RWPE2 (cell line): Measurements from ENCODE around the gene PCAT6.

Experiments
- ATAC-seq: fragments of 200-7000 bp; cut with Tn5 transposase; 3 replicates; pipeline ENCODE4 v1.9.1; 2021; ENCODE audit warnings: low read depth
- DNase-seq: peaks from one replicate; pipeline ENCODE4 v3.0.0-alpha.2; 2020; ENCODE audit warnings: low spot score
- H3K27ac ChIP-seq: fragments of 450-650 bp; 2 replicates; pipeline ENCODE4 v1.5.1; 2017; ENCODE audit warnings: mild to moderate bottlenecking; ENCODE audit not compliant: poor library complexity, severe bottlenecking
- H3K27me3 ChIP-seq: fragments of 250-450 bp; sonication (Bioruptor Pico); 2 replicates; pipeline ENCODE4 v1.5.1; 2021; ENCODE audit warnings: mild to moderate bottlenecking, moderate library complexity; ENCODE audit not compliant: insufficient read depth, poor library complexity, severe bottlenecking
- H3K36me3 ChIP-seq: fragments of 250-450 bp; sonication (Bioruptor Pico); 2 replicates; pipeline ENCODE4 v1.5.1; 2020; ENCODE audit warnings: low read depth, mild to moderate bottlenecking, moderate library complexity
- H3K4me1 ChIP-seq: fragments of 250-450 bp; sonication (Bioruptor Pico); 2 replicates; pipeline ENCODE4 v1.5.1; 2021; ENCODE audit warnings: mild to moderate bottlenecking, moderate library complexity; ENCODE audit not compliant: insufficient read depth, poor library complexity, severe bottlenecking
- H3K4me3 ChIP-seq: fragments of 250-450 bp; sonication (Bioruptor Pico); 2 replicates; pipeline ENCODE4 v1.5.1; 2021; ENCODE audit warnings: mild to moderate bottlenecking, moderate library complexity; ENCODE audit not compliant: severe bottlenecking
- H3K9me3 ChIP-seq: fragments of 250-450 bp; sonication (Bioruptor Pico); 2 replicates; pipeline ENCODE4 v1.5.1; 2021; ENCODE audit warnings: mild to moderate bottlenecking, moderate library complexity; ENCODE audit not compliant: severe bottlenecking
- CTCF ChIP-seq: fragments of 450-650 bp; IDR thresholded peaks from one replicate; pipeline ENCODE4 v1.5.1; 2017; ENCODE audit warnings: mild to moderate bottlenecking, moderate library complexity; ENCODE audit not compliant: poor library complexity, severe bottlenecking

PCAT6 gene

DNA sequence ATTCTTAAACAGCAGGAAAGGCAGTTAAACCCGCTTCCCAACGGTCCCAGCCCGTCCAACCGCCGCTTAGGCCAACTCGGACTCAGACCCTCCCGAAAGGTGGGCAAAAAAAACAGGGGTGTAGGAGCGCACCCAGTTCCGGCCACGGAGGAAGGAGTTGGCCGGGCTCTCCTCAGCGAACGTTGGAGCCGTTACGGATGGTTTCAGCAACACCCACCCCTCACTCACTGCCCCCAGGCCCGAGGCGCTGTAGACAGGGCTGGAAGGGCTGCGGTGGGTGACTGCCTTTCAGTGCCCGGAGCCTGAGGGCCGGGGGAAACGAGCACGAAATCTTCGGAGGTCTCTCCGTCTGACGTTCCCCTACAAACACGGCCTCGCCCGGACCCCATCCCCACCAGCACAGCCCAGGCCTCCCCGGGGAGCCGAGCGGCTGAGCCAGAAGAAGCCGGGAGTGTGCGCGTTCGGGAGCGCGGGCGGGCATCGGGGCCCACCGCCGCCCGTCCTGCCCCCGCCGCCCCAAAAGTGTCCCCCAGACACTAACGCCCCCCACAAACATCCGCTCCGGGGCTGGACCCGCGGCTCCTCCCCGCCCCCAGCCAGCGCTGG lies 3.8 kb upstream of the PCAT6 start:
- H3K27me3 ChIP-seq = no peaks in the 10 kb centered on the region
- no peaks in the 10 kb centered on the region for H3K9me3 ChIP-seq
- ATAC-seq (peak; percentile 15), DNase-seq (no peak)
- peaks cover 36% of the 10 kb centered on the region for H3K4me1 ChIP-seq
- peak overlapping the region; percentile 72 for H3K4me3 ChIP-seq
- TF ChIP-seq CTCF = no peak
- no peaks in the 10 kb centered on the region; the same call in 1 of the 2 replicates for H3K36me3 ChIP-seq
- H3K27ac ChIP-seq = peak overlapping the region; percentile 80

GRCh38 chr1:202807451-202807925 lies 3.3 kb upstream of the PCAT6 start:
- peaks cover 42% of the 10 kb centered on the region for H3K4me1 ChIP-seq
- peak overlapping the region; percentile 80 for H3K27ac ChIP-seq
- ATAC-seq = peak; percentile 3; the same call in 1 of the 3 replicates
- no peaks in the 10 kb centered on the region for H3K9me3 ChIP-seq
- no peak for TF ChIP-seq CTCF
- DNase-seq = no peak
- H3K4me3 ChIP-seq = peak overlapping the region; percentile 72
- H3K36me3 ChIP-seq = no peaks in the 10 kb centered on the region; the same call in 1 of the 2 replicates
- H3K27me3 ChIP-seq = no peaks in the 10 kb centered on the region

- peaks cover 38% of the 10 kb centered on the region for H3K4me1 ChIP-seq
- H3K36me3 ChIP-seq = no peaks in the 10 kb centered on the region; the same call in 1 of the 2 replicates
- ATAC-seq = peak; percentile 41
- DNase-seq = peak; percentile 73
- TF ChIP-seq CTCF = no peak
- H3K9me3 ChIP-seq = no peaks in the 10 kb centered on the region
- H3K27ac ChIP-seq = peak within 1 kb of the TSS; percentile 80
- no peaks in the 10 kb centered on the region for H3K27me3 ChIP-seq
- H3K4me3 ChIP-seq = peak within 1 kb of the TSS; percentile 72
Observed at GRCh38 chr1:202807926-202808757, 2.6 kb upstream of the PCAT6 start, which contains the start of gene KDM5B. Gene KDM5B (minus strand): TSS chr1:202808421. CDS start chr1:202808305, 116 bp downstream.

DNA sequence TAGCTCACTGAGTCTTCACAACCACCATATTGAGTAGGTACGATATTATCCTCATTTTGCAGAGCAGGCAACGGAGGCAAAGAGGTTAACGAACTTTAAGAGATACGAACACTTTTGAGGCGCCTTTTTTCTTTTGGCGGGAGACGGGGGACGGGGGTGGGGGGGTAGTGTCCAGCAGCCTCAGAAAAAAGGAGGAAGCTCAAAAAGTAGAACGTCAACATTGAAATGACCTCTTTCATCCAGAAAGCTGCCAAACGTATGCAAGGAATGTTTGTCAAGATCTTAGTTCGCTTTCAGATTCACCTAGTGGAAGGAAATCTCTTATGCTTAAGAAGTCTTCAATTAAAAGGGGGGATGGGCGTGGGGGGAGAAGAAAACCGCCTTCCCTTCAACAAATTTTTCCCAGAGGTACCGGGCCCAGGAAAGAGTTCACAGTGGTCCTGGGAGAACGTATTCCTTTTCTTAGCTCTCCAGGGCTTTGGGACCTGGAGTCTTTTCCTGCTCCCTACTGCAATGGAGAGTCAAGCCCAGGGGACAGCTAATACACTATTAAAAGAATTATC lies 1.1 kb upstream of the PCAT6 start:
- peaks cover 23% of the 10 kb centered on the region for H3K4me1 ChIP-seq
- H3K4me3 ChIP-seq = no peak overlapping the region
- no peak for TF ChIP-seq CTCF
- H3K27ac ChIP-seq = peak overlapping the region; percentile 35
- no peaks in the 10 kb centered on the region; the same call in 1 of the 2 replicates for H3K36me3 ChIP-seq
- ATAC-seq = no peak
- H3K27me3 ChIP-seq = no peaks in the 10 kb centered on the region
- no peak for DNase-seq
- no peaks in the 10 kb centered on the region for H3K9me3 ChIP-seq
